Measurements from ENCODE around the gene RNF113B.

Gene RNF113B

DNA sequence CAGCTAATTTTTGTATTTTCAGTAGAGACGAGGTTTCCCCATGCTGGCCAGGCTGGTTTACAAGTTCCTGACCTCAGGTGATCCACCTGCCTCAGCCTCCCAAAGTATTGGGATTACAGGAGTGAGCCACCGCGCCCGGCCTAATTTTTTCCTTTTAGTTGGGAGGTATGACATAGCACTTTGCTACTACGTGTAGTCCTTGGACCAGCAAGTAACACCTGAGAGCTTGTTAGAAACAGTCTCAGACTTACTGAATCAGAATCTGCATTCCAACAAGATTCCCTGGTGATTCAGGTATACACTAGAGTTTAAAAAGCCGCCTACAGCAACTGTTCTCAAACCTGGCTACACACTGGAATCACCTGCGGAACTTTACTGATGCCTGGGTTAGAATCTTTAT, 36.0 kb downstream of the RNF113B start:
- DNase-seq (ENCODE audit: low read depth) = no peak

DNA sequence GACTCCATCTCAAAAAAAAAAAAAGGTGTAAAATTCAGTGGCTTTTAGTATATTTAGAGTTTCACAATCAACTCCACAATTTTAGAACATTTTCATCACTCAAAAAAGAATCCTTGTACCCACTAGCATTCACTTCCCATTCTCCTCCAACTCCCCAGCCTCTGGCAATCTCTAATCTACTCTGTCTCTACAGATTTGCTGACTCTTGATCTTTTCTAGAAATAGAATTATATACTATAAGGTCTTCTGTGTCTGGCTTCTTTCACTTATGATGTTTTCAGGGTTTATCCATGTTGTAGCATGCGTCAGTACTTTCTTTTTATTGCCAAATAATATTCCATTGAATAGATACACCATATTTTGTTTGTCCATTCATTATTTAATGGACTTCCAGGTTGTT, 42.2 kb downstream of the RNF113B start:
- no peak for DNase-seq (ENCODE audit: low read depth)

DNA sequence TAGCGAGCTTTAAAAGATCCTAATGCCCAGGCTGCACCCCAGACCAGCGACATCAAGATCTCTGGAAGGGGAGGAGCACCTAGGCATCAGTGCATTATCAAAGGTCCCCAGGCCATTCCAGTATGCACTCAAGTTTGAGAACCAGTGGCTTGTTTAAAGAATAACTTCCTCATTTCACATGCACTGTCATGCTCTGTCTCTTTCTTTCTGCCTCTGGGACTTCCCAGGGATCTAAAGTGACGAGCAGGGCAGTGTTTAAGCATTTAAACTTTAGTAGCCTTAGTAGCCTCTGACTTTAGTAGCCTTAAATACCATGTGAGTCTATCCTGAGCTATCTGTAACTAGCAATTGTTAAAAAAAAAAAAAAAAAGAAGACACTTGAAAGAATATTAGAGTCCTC, 43.1 kb downstream of the RNF113B start:
- no peak for DNase-seq (ENCODE audit: low read depth)

DNA sequence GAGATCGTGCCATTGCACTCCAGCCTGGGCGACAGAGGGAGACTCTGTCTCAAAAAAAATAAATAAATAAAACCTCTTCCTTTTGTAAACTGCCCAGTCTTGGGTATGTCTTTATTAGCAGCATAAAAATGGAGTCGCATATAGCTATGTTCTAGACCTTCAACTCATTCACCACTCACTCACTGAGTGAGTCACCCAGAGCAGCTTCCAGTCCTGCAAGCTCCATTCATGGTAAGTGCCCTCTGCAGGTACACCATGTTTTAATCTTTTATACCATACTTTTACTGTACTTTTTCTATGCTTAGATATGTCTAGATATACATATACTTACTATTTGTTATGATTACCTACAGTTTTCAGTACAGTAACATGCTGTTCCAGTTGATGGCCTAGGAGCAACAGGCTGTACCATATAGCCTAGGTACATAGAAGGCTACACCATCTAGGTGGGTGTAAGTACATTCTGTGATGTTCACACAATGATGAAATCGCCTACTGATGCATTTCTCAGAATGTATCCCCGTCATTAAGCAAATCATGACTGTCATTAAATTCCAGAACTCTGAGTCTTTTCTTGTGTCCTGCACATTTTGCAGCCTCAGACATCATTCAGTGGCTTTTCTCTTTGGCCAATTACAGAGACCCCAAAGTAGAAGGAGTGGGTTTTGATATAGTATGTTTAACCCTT, 47.9 kb downstream of the RNF113B start:
- no peak for DNase-seq (ENCODE audit: low read depth)

Measured in stromal cell of bone marrow (primary cell).